ENCODE results near the gene ARHGAP28.

The ARHGAP28 gene

GRCh38 chr18:6886797-6887330 lies 157.3 kb downstream of the ARHGAP28 start:
- Histone ChIP-seq H3K4me3 (ENCODE audit: low read depth, low read length) (no peak overlapping the region), H2AFZ (no peak overlapping the region), H3K79me2 (no peaks in the 10 kb centered on the region), H3K36me3 (ENCODE audit: control insufficient read depth, insufficient read depth, low read length) (no peaks in the 10 kb centered on the region), H3K9me3 (ENCODE audit: control insufficient read depth, low read length) (no peaks in the 10 kb centered on the region), H3K27me3 (ENCODE audit: control insufficient read depth, insufficient read depth, low read length) (no peaks in the 10 kb centered on the region), H3K9ac (no peak overlapping the region), H3K4me2 (ENCODE audit: low read length) (no peak overlapping the region), H3K4me1 (no peaks in the 10 kb centered on the region), H3K27ac (no peak overlapping the region)
- no peak for TF ChIP-seq CTCF (IDR thresholded peaks at IDR 0.05)

DNA sequence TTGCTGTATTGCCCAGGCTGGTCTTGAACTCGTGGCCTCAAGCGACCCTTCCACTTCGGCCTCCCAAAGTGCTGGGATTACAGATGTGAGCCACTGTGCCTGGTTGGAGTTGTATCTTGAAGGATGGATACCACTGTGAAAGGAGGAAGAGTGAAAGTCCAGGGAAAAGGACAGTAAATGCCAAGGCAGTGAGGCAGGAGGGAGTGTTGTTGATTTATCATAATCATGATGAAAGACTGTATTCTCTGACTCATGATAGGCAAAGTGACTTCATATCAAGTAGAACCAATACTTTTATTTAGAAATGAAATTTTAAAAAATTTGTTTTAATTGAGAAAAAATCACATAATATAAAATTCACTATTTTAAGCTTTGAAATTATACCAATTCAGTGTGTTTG lies 162.3 kb downstream of the ARHGAP28 start:
- Histone ChIP-seq H3K9ac (no peak overlapping the region), H3K4me1 (no peaks in the 10 kb centered on the region), H2AFZ (no peak overlapping the region), H3K36me3 (ENCODE audit: control insufficient read depth, insufficient read depth, low read length) (no peaks in the 10 kb centered on the region), H3K4me3 (ENCODE audit: low read depth, low read length) (no peak overlapping the region), H3K27me3 (ENCODE audit: control insufficient read depth, insufficient read depth, low read length) (no peaks in the 10 kb centered on the region), H3K27ac (no peak overlapping the region), H3K9me3 (ENCODE audit: control insufficient read depth, low read length) (no peaks in the 10 kb centered on the region), H3K79me2 (no peaks in the 10 kb centered on the region), H3K4me2 (ENCODE audit: low read length) (no peak overlapping the region)
- no peak for TF ChIP-seq CTCF (IDR thresholded peaks at IDR 0.05)

DNA sequence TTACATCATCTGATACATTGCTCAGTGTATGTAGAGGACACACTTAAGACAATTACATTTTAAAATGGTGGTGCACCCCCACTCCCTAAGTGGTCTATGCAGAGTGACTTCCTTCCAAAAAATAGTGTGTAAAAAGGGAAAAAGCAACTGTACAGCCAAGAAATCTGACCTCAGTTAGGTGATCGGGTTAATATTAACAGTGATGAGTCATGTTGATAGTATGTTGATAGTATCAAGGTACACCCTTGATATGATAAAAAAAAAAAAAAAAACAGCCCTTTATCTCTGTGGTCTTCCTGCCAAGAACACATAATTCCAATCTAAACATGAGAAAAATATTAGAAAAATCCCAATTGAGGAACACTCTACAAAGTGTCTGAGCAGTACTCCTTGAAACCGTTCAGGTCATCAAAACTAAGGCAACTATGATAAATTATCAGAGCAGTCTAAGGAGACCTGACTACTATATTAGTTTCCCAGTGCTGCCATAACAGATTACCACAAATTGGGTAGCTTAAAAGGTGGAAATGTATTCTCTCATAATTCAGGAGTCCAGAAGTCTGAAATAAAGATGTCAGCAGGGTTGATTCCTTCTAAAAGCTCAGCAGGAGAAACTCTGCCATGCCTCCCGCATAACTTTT lies 171.9 kb downstream of the ARHGAP28 start:
- no peaks in the 10 kb centered on the region for H3K4me1 ChIP-seq
- TF ChIP-seq CTCF (IDR thresholded peaks at IDR 0.05), result no peak
- H3K27ac ChIP-seq, result no peak overlapping the region
- H3K9ac ChIP-seq, result no peak overlapping the region
- H3K79me2 ChIP-seq, result no peaks in the 10 kb centered on the region
- H3K27me3 ChIP-seq (ENCODE audit: control insufficient read depth, insufficient read depth, low read length), result no peaks in the 10 kb centered on the region
- no peak overlapping the region for H3K4me2 ChIP-seq (ENCODE audit: low read length)
- no peak overlapping the region for H3K4me3 ChIP-seq (ENCODE audit: low read depth, low read length)
- no peaks in the 10 kb centered on the region for H3K9me3 ChIP-seq (ENCODE audit: control insufficient read depth, low read length)
- H2AFZ ChIP-seq, result no peak overlapping the region
- no peaks in the 10 kb centered on the region for H3K36me3 ChIP-seq (ENCODE audit: control insufficient read depth, insufficient read depth, low read length)

- Histone ChIP-seq H3K27ac (no peak overlapping the region), H2AFZ (no peak overlapping the region), H3K79me2 (no peaks in the 10 kb centered on the region), H3K36me3 (ENCODE audit: control insufficient read depth, insufficient read depth, low read length) (no peaks in the 10 kb centered on the region), H3K27me3 (ENCODE audit: control insufficient read depth, insufficient read depth, low read length) (no peaks in the 10 kb centered on the region), H3K4me2 (ENCODE audit: low read length) (no peak overlapping the region), H3K4me3 (ENCODE audit: low read depth, low read length) (no peak overlapping the region), H3K4me1 (no peaks in the 10 kb centered on the region), H3K9ac (no peak overlapping the region), H3K9me3 (ENCODE audit: control insufficient read depth, low read length) (no peaks in the 10 kb centered on the region)
- no peak for TF ChIP-seq CTCF (IDR thresholded peaks at IDR 0.05)
Observed at GRCh38 chr18:6917072-6917471, 187.6 kb downstream of the ARHGAP28 start.
